Subcutaneous adipose tissue (tissue), 4 donors: ENCODE results near the gene WIF1. TPM values are rescaled to one million over a fixed set of nuclear protein-coding genes. Genes with fewer than 3 reads are reported as not detected.

ENCODE experiments used
- CTCF ChIP-seq: fragments of 450-650 bp; IDR thresholded peaks from one replicate; pipeline ENCODE4 v1.5.1; 2016; ENCODE audit warnings: low read depth, mild to moderate bottlenecking, control low read depth, antibody characterized with exemption, moderate library complexity
- total RNA-seq, 4 donors: library from RNA; depleted of rRNA; stranded (reverse); fragments of >200 nt; gene quantifications; one replicate each; pipeline ENCODE4 v1.1.0, GENCODE V29; 2016

WIF1 gene
- total RNA-seq, 4 donors from 2014 or later, result not detected

GRCh38 chr12:65098364-65098763 is 22.7 kb downstream of the WIF1 start:
- no peak for TF ChIP-seq CTCF

GRCh38 chr12:65094722-65095121 is 26.4 kb downstream of the WIF1 start:
- no peak for TF ChIP-seq CTCF

- no peak for TF ChIP-seq CTCF
Observed at GRCh38 chr12:65093606-65094005, 27.5 kb downstream of the WIF1 start.

- no peak for TF ChIP-seq CTCF
Observed at GRCh38 chr12:65090461-65090860, 30.6 kb downstream of the WIF1 start.

- TF ChIP-seq CTCF, result no peak
Observed at GRCh38 chr12:65086236-65086635, 34.9 kb downstream of the WIF1 start.

- no peak for TF ChIP-seq CTCF
Observed at GRCh38 chr12:65084579-65084978, 36.5 kb downstream of the WIF1 start.

- no peak for TF ChIP-seq CTCF
Observed at GRCh38 chr12:65083581-65083980, 37.5 kb downstream of the WIF1 start.
